H1 (cell line): ENCODE data around the gene CPED1. TPM values are rescaled to one million over a fixed set of nuclear protein-coding genes. Genes with fewer than 3 reads are reported as not detected.

Experiments
- CTCF ChIA-PET: fragments of 300-600 bp; sonication (Branson Sonifier 250); formaldehyde crosslinking; loops from one replicate; lab custom pipeline; 2021; ENCODE audit not compliant: partially characterized antibody; lab: Charles Lee
- POLR2A ChIA-PET: fragments of 300-600 bp; sonication (Branson Sonifier 250); formaldehyde crosslinking; loops from one replicate; lab custom pipeline; 2021; ENCODE audit warnings: inconsistent platforms; ENCODE audit not compliant: partially characterized antibody; lab: Charles Lee
- DNase-seq, 2 experiments: peaks; one replicate each; pipeline versions ENCODE4 v3.0.0 to v3.0.0-alpha.2; 2010 to 2022; ENCODE audit warnings: low spot score in 2 of 2, low read depth in 1 of 2, mixed read lengths in 1 of 2
- FAIRE-seq: peaks from 2 replicates; lab custom pipeline; 2011; peaks lifted over from hg19 to GRCh38; lab: Jason Lieb, UNC
- H2AFZ ChIP-seq: 2 replicates; pipeline ENCODE4 v1.8.1; 2012; ENCODE audit warnings: low read length, inconsistent platforms
- H2AK5ac ChIP-seq: 2 replicates; pipeline ENCODE4 v1.6.1; 2013; ENCODE audit warnings: low read depth, low read length
- H2BK120ac ChIP-seq: replicated peaks from 2 replicates; pipeline ENCODE3; 2013; ENCODE audit warnings: low read depth, low read length, inconsistent platforms
- H2BK12ac ChIP-seq: 2 replicates; pipeline ENCODE4 v1.6.1; 2013; ENCODE audit warnings: low read depth, low read length
- H2BK15ac ChIP-seq: 2 replicates; pipeline ENCODE4 v1.6.1; 2013; ENCODE audit warnings: low read length
- H2BK20ac ChIP-seq: 2 replicates; pipeline ENCODE4 v1.6.1; 2013; ENCODE audit warnings: low read length
- H2BK5ac ChIP-seq: 2 replicates; pipeline ENCODE4 v1.6.1; 2013; ENCODE audit warnings: low read depth, low read length
- H3K14ac ChIP-seq: 2 replicates; pipeline ENCODE4 v1.6.1; 2013; ENCODE audit warnings: inconsistent platforms; ENCODE audit not compliant: insufficient read length
- H3K18ac ChIP-seq: 2 replicates; pipeline ENCODE4 v1.6.1; 2013; ENCODE audit warnings: low read length; ENCODE audit errors: extremely low read depth
- H3K23ac ChIP-seq: 2 replicates; pipeline ENCODE4 v1.6.1; 2013; ENCODE audit warnings: inconsistent platforms; ENCODE audit not compliant: insufficient read length
- H3K23me2 ChIP-seq: 2 replicates; pipeline ENCODE4 v1.6.1; 2013; ENCODE audit warnings: low read depth, low read length
- H3K27ac ChIP-seq: 2 replicates; pipeline ENCODE4 v1.6.1; 2011; ENCODE audit warnings: low read depth, low read length, inconsistent platforms
- H3K27me3 ChIP-seq, 4 experiments: replicated peaks in 1 of 4; 1 replicate in 1 of 4; 2 replicates in 3 of 4; pipeline versions ENCODE4 v1.6.1 to v1.8.1; 2011 to 2013; ENCODE audit warnings: low read length in 3 of 4, mild to moderate bottlenecking in 3 of 4, inconsistent platforms in 2 of 4, mixed read lengths in 2 of 4, moderate library complexity in 1 of 4; ENCODE audit not compliant: control insufficient read depth in 3 of 4, insufficient read depth in 3 of 4; ENCODE audit errors: extremely low read depth in 1 of 4
- H3K36me3 ChIP-seq, 4 experiments: 2 replicates each; pipeline versions ENCODE4 v1.6.1 to v1.8.1; 2011 to 2013; ENCODE audit warnings: mild to moderate bottlenecking in 4 of 4, low read length in 3 of 4, moderate library complexity in 2 of 4, control low read depth in 1 of 4, inconsistent platforms in 1 of 4; ENCODE audit not compliant: insufficient read depth in 4 of 4, control insufficient read depth in 2 of 4
- H3K4ac ChIP-seq: replicated peaks from 2 replicates; pipeline ENCODE3; 2013; ENCODE audit warnings: low read length, low read depth, mixed read lengths, inconsistent platforms; ENCODE audit not compliant: insufficient read length
- H3K4me1 ChIP-seq, 4 experiments: replicated peaks in 1 of 4; 1 replicate in 1 of 4; 2 replicates in 3 of 4; pipeline versions ENCODE4 v1.6.1 to v1.8.1; 2011 to 2013; ENCODE audit warnings: low read length in 3 of 4, inconsistent platforms in 2 of 4, mixed read lengths in 1 of 4; ENCODE audit not compliant: insufficient read depth in 4 of 4, control insufficient read depth in 3 of 4
- H3K4me2 ChIP-seq, 2 experiments: 2 replicates each; pipeline versions ENCODE4 v1.6.1 to v1.8.1; 2011 to 2013; ENCODE audit warnings: low read depth in 2 of 2, low read length in 2 of 2, control low read depth in 1 of 2, inconsistent platforms in 1 of 2, mild to moderate bottlenecking in 1 of 2; ENCODE audit not compliant: insufficient read depth in 1 of 2
- H3K4me3 ChIP-seq, 4 experiments: fragments of 200-600, 300-600 bp in 1 of 4; sonication (generic), shearing (Covaris generic), sonication (Bioruptor Twin) in 1 of 4; 2 replicates each; pipeline versions ENCODE4 v1.5.1 to v1.8.1; 2011 to 2016; ENCODE audit warnings: low read length in 4 of 4, low read depth in 3 of 4, control low read depth in 2 of 4, inconsistent platforms in 2 of 4, mild to moderate bottlenecking in 2 of 4, mixed read lengths in 1 of 4, moderate library complexity in 1 of 4; ENCODE audit not compliant: insufficient read depth in 2 of 4; ENCODE audit errors: extremely low read depth in 1 of 4
- H3K56ac ChIP-seq: replicated peaks from 2 replicates; pipeline ENCODE3; 2013; ENCODE audit warnings: low read depth, mild to moderate bottlenecking, mixed read lengths, low read length, inconsistent platforms; ENCODE audit not compliant: insufficient read length
- H3K79me1 ChIP-seq: 2 replicates; pipeline ENCODE4 v1.6.1; 2013; ENCODE audit warnings: low read depth, low read length, control low read depth
- H3K79me2 ChIP-seq, 2 experiments: 2 replicates each; pipeline versions ENCODE4 v1.6.1 to v1.8.1; 2012 to 2013; ENCODE audit warnings: low read length in 2 of 2, mild to moderate bottlenecking in 2 of 2, inconsistent platforms in 1 of 2; ENCODE audit not compliant: insufficient read depth in 2 of 2, control insufficient read depth in 1 of 2
- H3K9ac ChIP-seq, 4 experiments: replicated peaks in 1 of 4; 1 replicate in 1 of 4; 2 replicates in 3 of 4; pipeline versions ENCODE4 v1.6.1 to v1.8.1; 2011 to 2013; ENCODE audit warnings: low read depth in 3 of 4, low read length in 3 of 4, control low read depth in 2 of 4, mild to moderate bottlenecking in 2 of 4, moderate library complexity in 2 of 4, inconsistent platforms in 1 of 4; ENCODE audit errors: extremely low read depth in 1 of 4
- H3K9me3 ChIP-seq, 2 experiments: 2 replicates each; pipeline versions ENCODE4 v1.6.1 to v1.8.1; 2012 to 2013; ENCODE audit warnings: mild to moderate bottlenecking in 2 of 2, moderate library complexity in 2 of 2, control low read depth in 1 of 2, inconsistent platforms in 1 of 2, low read depth in 1 of 2, low read length in 1 of 2, mixed read lengths in 1 of 2; ENCODE audit not compliant: insufficient read depth in 2 of 2
- H4K20me1 ChIP-seq, 2 experiments: replicated peaks in 1 of 2; 2 replicates each; pipeline versions ENCODE3 to v1.8.1; 2011 to 2013; ENCODE audit warnings: inconsistent platforms in 2 of 2, low read length in 2 of 2, mild to moderate bottlenecking in 1 of 2; ENCODE audit not compliant: insufficient read depth in 2 of 2, control insufficient read depth in 1 of 2
- H4K5ac ChIP-seq: 2 replicates; pipeline ENCODE4 v1.6.1; 2013; ENCODE audit warnings: low read length, low read depth, mixed read lengths, inconsistent platforms; ENCODE audit not compliant: insufficient read length
- H4K8ac ChIP-seq: 2 replicates; pipeline ENCODE4 v1.8.0; 2013; ENCODE audit warnings: mild to moderate bottlenecking, moderate library complexity, low read length, inconsistent platforms; ENCODE audit not compliant: insufficient read depth; ENCODE audit errors: extremely low read depth
- H4K91ac ChIP-seq: replicated peaks from 2 replicates; pipeline ENCODE3; 2013; ENCODE audit warnings: low read length, mixed read lengths, inconsistent platforms; ENCODE audit not compliant: insufficient read length
- E2F6 ChIP-seq: IDR thresholded peaks from 2 replicates; pipeline ENCODE4 v1.6.1; 2012; ENCODE audit warnings: inconsistent platforms
- HDAC2 ChIP-seq, 2 experiments: fragments of 300-600 bp in 1 of 2; sonication (generic) in 1 of 2; IDR thresholded peaks; 2 replicates each; pipeline ENCODE4 v1.6.1; 2011 to 2012; ENCODE audit warnings: low read depth in 2 of 2, low read length in 2 of 2, mild to moderate bottlenecking in 2 of 2, moderate library complexity in 2 of 2, borderline replicate concordance in 1 of 2, inconsistent platforms in 1 of 2
- PHF8 ChIP-seq: fragments of 200-600 bp; sonication (generic); conservative IDR thresholded peaks from 2 replicates; pipeline ENCODE4 v1.7.1; 2012; ENCODE audit warnings: low read depth, mild to moderate bottlenecking, inconsistent platforms, low read length, moderate library complexity
- WGBS, 2 experiments: shearing (Covaris generic) in 1 of 2; methylation state at CpG; one replicate each; pipeline versions ENCODE4 v1.1.6 to v1.1.7; 2013 to 2015; ENCODE audit warnings: low lambda C conversion rate in 2 of 2, mixed read lengths in 2 of 2, inconsistent platforms in 1 of 2, low coverage in 1 of 2, missing lambda C conversion rate in 1 of 2; ENCODE audit not compliant: insufficient replicate concordance in 2 of 2, insufficient coverage in 1 of 2, insufficient read length in 1 of 2; ENCODE audit errors: extremely low coverage in 1 of 2, missing lambda C conversion rate in 1 of 2; 5-methylcytosine and 5-hydroxymethylcytosine counted together
- polyA plus RNA-seq, 7 experiments: library from polyadenylated mRNA; depleted of rRNA in 3 of 7; stranded (reverse) in 5 of 7; unstranded in 2 of 7; fragments of >200 nt in 5 of 7; fragments of 200-250 nt in 2 of 7; gene quantifications; 1 replicate in 5 of 7; 2 replicates in 1 of 7; 4 replicates in 1 of 7; pipeline versions ENCODE4 v1.2.1 to v1.2.3, GENCODE V29; 2011 to 2013; ENCODE audit warnings: missing spikeins in 2 of 7, mixed read lengths in 2 of 7
- total RNA-seq: library from RNA; stranded (reverse); fragmentation: NEBNext Ultra II Directional; extraction: Animal tissue kit (Norgen Biotek cat#: 25700); gene quantifications from 2 replicates; pipeline ENCODE4 v1.2.1, GENCODE V29; 2021

Gene CPED1
- total and polyA plus RNA-seq, 2 of the 8 experiments (the other 6 are each of a cell fraction or from before 2014, with no cell fraction given): 0.08 to 0.39 TPM

DNA sequence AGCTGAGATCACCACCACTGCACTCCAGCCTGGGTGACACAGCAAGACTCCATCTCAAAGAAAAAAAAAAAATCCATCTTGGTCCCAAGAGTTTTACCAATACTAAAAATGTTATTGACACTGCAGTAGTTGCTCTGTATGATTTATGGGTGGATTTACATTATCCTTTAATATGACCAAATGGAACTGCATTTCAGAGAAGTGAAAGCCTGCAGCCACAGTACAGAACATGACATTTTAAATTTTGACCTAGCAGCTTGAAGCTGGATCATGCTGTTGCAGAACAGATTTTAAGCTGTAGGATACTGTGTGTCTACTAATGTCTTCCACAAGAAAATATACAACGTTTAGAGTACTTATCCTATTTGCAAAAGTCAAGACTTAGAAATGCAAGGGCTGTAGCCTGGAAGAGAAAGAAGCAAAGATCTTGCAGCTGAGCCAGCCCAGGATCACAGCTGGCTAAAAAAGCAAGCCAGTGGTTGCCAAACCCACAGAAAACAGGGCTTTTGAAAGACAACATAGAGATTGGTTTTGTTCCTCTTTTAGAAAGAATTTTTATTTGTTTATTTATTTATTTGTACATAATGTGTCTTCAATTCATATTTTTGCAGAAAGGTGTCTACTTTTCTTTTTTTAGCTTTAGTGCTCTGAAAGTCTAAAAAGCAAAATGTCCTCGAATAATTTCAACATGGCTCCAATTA, 285.1 kb downstream of the CPED1 start:
- no peak overlapping the region for H3K4ac ChIP-seq
- H4K5ac ChIP-seq: no peak overlapping the region
- CTCF ChIA-PET: interaction anchor here (0.6 to 1.3 kb wide), 4 partner anchors 10 to 273 kb away, joined by 3 to 5 read pairs (median 3); no protein-coding TSS in a partner anchor
- H2AK5ac ChIP-seq: no peak overlapping the region
- H4K20me1 ChIP-seq: no peaks in the 10 kb centered on the region
- H2BK5ac ChIP-seq: no peak overlapping the region
- no peaks in the 10 kb centered on the region for H3K79me2 ChIP-seq
- H3K27me3 ChIP-seq: no peaks in the 10 kb centered on the region
- no peak overlapping the region for H2BK20ac ChIP-seq
- H3K14ac ChIP-seq: no peak overlapping the region
- H3K23me2 ChIP-seq: no peaks in the 10 kb centered on the region
- H3K4me3 ChIP-seq: no peak overlapping the region
- no peak overlapping the region for H2BK12ac ChIP-seq
- H3K79me1 ChIP-seq: no peaks in the 10 kb centered on the region
- H3K27ac ChIP-seq: no peak overlapping the region
- H2AFZ ChIP-seq: no peak overlapping the region
- no peak overlapping the region for H4K8ac ChIP-seq
- H3K4me1 ChIP-seq: 0 out of 7 replicates have a peak, but pooled peaks cover 0 to 4% (median 0%) of the 10 kb centered on the region in 4 experiments
- no peak for TF ChIP-seq E2F6
- TF ChIP-seq HDAC2 (IDR thresholded peaks at IDR 0.05; ENCODE audit: borderline replicate concordance in 1 of 2, low read depth in 2 of 2, low read length in 2 of 2): no peak
- no peak for TF ChIP-seq PHF8
- POLR2A ChIA-PET: no interaction called here
- no peak for FAIRE-seq
- 80% methylated on average over 2 of the region's 2 CpGs; no CpG with 5 or more reads in 1 of the 2 experiments for WGBS, 2 experiments
- no peak overlapping the region for H3K18ac ChIP-seq
- H3K23ac ChIP-seq: no peak overlapping the region
- no peak overlapping the region for H3K56ac ChIP-seq
- no peak for DNase-seq
- no peaks in the 10 kb centered on the region for H3K36me3 ChIP-seq
- H4K91ac ChIP-seq: no peak overlapping the region
- no peak overlapping the region for H2BK15ac ChIP-seq
- no peak overlapping the region for H2BK120ac ChIP-seq
- no peak overlapping the region for H3K4me2 ChIP-seq
- no peaks in the 10 kb centered on the region for H3K9me3 ChIP-seq
- H3K9ac ChIP-seq: no peak overlapping the region
